ENCODE measurements around the gene HSFX1.

The HSFX1 gene

GRCh38 chrX:149807747-149808458 lies 34.0 kb downstream of the HSFX1 start:
- DNase-seq, result peak; percentile 19

GRCh38 chrX:149818652-149819051 lies 44.8 kb downstream of the HSFX1 start:
- DNase-seq, result no peak

- DNase-seq, result no peak
These were observed 45.5 kb downstream of the HSFX1 start for GRCh38 chrX:149819371-149819770.

- no peak for DNase-seq
These were observed 51.6 kb downstream of the HSFX1 start for GRCh38 chrX:149825424-149825823.
